Measurements from ENCODE around the gene CEP295NL. TPM values are rescaled to one million over a fixed set of nuclear protein-coding genes. Genes with fewer than 3 reads are reported as not detected.
"Not testable (repeated sequence)": the region's sequence is repeated elsewhere in the genome, so short reads cannot be mapped to it uniquely, and the experiment has no call there.

Gene CEP295NL, protein sequence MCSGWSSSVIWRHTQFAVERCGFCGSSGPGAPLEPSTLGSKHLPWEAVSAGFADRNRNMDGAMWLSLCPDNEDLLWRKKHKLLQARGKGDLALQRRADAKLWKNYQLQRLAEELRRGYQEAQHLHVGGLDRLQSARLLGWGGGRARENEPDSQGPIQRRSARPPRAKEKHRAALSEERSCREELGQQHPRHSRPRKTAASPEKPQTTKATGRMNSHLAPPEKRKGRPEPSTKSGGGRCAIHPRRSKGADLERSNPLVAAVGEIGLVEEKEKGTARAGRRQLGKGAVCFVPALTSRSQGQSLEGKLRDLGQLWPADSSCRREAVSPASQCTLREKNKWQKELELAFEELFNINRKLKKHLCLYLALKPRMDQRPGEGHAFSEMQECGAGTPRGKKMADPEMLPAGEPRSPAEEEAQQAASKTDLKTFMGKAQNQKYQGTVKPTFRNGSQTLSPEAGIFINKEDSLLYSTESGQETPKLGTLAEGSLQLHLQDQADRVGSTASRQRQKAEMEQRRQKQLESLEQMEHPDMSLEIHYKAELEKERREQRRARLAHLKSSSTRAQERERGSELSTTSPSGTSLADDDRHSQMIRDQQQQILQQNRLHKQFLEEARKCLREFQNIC
- total RNA-seq = not detected in 2 replicates

DNA sequence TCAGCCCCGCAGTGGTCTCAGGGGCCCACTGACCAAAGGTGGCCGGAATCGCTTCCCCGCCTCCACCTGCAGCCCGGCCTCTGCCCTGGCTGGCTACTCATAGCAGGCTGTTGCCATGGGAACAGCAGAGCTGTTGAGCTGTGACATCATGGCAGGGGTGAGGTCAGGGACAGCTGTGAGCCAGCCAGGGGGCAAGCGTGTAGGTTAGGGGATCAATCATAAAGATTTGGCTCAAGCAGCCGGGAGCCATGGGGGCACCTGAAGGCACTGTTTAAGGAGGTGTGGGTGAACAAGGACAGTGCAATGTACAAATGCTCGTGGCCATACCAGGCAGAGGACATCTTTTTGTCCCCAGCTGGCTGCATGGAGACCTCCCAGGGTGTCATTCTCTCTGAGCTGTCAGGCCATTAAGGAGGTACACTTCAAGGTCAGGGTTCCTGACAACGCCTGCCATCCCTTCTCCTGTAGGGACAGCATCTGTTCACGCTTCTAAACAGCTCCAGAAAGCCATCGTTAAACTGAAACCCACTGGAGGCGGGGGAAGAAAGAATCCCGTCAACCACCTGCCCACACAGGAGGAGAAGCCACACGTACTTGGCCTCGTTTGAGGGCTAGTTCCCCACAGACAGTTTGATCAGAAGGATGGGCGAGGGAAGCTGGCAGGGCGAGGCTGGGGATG is at the start of gene CEP295NL:
TSS of gene CEP295NL (minus strand) at position 101 of the 679 bp plus-strand sequence. CDS start 1,373 bp downstream, outside the sequence.
- intact Hi-C loops (cut with micrococcal nuclease) = no loop called here
- no peaks in the 10 kb centered on the region for H3K36me3 Mint-ChIP-seq (ENCODE audit: low read depth)
- no peaks in the 10 kb centered on the region for H3K9me3 Mint-ChIP-seq
- no peak within 1 kb of the TSS for H3K4me3 Mint-ChIP-seq (ENCODE audit: low read depth)
- H3K27ac Mint-ChIP-seq = peak within 1 kb of the TSS; percentile 0
- H3K27me3 Mint-ChIP-seq (ENCODE audit: low read depth) = no peaks in the 10 kb centered on the region
- DNase-seq (ENCODE audit: low spot score) = no peak
- peaks cover 10% of the 10 kb centered on the region for H3K4me1 Mint-ChIP-seq (ENCODE audit: low read depth)

DNA sequence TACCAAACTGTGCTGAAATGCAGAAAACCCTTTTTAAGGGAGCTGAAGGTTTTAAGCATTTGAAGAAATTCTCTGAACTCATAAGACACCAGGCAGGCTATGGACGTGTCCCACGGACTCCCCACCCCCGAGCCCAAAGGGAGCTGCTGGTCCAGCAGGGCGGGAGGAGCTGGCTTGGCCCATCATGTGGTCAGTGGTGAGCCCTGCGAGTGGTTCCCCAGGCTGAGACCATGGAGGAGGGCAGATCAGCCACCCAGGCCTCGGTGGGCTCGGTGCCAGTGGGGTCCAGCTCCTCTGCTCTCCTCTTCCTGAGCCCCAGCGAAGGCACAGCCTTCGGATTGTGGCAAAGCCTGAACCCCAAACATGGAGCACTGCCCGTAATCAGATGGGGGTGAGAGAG is 49.7 kb upstream of the CEP295NL start:
- intact Hi-C loops (cut with micrococcal nuclease) = no loop called here
- Mint-ChIP-seq H3K4me1 (ENCODE audit: low read depth) (no peaks in the 10 kb centered on the region), H3K27me3 (ENCODE audit: low read depth) (no peaks in the 10 kb centered on the region), H3K36me3 (ENCODE audit: low read depth) (no peaks in the 10 kb centered on the region), H3K27ac (no peak overlapping the region), H3K9me3 (peaks cover 17% of the 10 kb centered on the region), H3K4me3 (ENCODE audit: low read depth) (no peak overlapping the region)
- DNase-seq (ENCODE audit: low spot score) = no peak

- Mint-ChIP-seq H3K9me3 (peaks cover 17% of the 10 kb centered on the region), H3K27ac (no peak overlapping the region), H3K36me3 (ENCODE audit: low read depth) (no peaks in the 10 kb centered on the region), H3K4me3 (ENCODE audit: low read depth) (no peak overlapping the region), H3K27me3 (ENCODE audit: low read depth) (no peaks in the 10 kb centered on the region), H3K4me1 (ENCODE audit: low read depth) (no peaks in the 10 kb centered on the region)
- DNase-seq (ENCODE audit: low spot score) = no peak
- intact Hi-C loops (cut with micrococcal nuclease) = no loop called here
These were observed 49.1 kb upstream of the CEP295NL start for GRCh38 chr17:78951967-78952551.

DNA sequence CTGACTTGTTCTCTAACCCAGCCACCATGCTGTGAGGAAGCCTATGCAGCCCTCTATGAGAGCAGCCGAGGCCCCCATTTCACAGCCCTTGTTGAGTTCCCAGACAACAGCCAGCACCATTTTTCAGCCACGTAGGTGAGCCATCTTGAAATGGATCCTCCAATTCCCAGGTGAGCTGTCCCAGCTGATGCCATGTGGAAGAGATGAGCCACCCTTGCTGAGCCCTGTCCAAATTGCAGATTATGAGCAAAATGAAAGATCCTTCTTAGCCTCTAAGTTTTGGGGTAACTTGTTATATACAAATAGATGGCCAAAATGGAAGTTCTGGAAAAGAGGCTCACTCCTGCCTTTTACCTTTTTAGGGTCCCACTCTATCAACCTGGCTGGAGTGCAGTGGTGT is 47.9 kb upstream of the CEP295NL start:
- peaks cover 17% of the 10 kb centered on the region for H3K9me3 Mint-ChIP-seq
- H3K4me1 Mint-ChIP-seq (ENCODE audit: low read depth) = no peaks in the 10 kb centered on the region
- no peaks in the 10 kb centered on the region for H3K27me3 Mint-ChIP-seq (ENCODE audit: low read depth)
- H3K27ac Mint-ChIP-seq = no peak overlapping the region
- intact Hi-C loops (cut with micrococcal nuclease) = no loop called here
- DNase-seq (ENCODE audit: low spot score) = no peak
- no peak overlapping the region for H3K4me3 Mint-ChIP-seq (ENCODE audit: low read depth)
- H3K36me3 Mint-ChIP-seq (ENCODE audit: low read depth) = no peaks in the 10 kb centered on the region

- H3K9me3 Mint-ChIP-seq = peaks cover 17% of the 10 kb centered on the region
- no peak for DNase-seq (ENCODE audit: low spot score)
- no peaks in the 10 kb centered on the region for H3K4me1 Mint-ChIP-seq (ENCODE audit: low read depth)
- H3K27ac Mint-ChIP-seq = no peak overlapping the region
- no peak overlapping the region for H3K4me3 Mint-ChIP-seq (ENCODE audit: low read depth)
- intact Hi-C loops (cut with micrococcal nuclease) = no loop called here
- H3K36me3 Mint-ChIP-seq (ENCODE audit: low read depth) = no peaks in the 10 kb centered on the region
- H3K27me3 Mint-ChIP-seq (ENCODE audit: low read depth) = no peaks in the 10 kb centered on the region
These were observed 44.5 kb upstream of the CEP295NL start for GRCh38 chr17:78947235-78948149.

- Mint-ChIP-seq H3K4me3 (ENCODE audit: low read depth) (no peak overlapping the region), H3K27me3 (ENCODE audit: low read depth) (no peaks in the 10 kb centered on the region), H3K4me1 (ENCODE audit: low read depth) (no peaks in the 10 kb centered on the region)
These were observed 43.6 kb upstream of the CEP295NL start for GRCh38 chr17:78946631-78947030.

GRCh38 chr17:78946131-78946530 is 43.1 kb upstream of the CEP295NL start:
- no peak overlapping the region for H3K4me3 Mint-ChIP-seq (ENCODE audit: low read depth)
- no peak for DNase-seq (ENCODE audit: low spot score)
- H3K36me3 Mint-ChIP-seq (ENCODE audit: low read depth) = no peaks in the 10 kb centered on the region
- H3K9me3 Mint-ChIP-seq = peaks cover 14% of the 10 kb centered on the region
- intact Hi-C loops (cut with micrococcal nuclease) = no loop called here
- H3K4me1 Mint-ChIP-seq (ENCODE audit: low read depth) = no peaks in the 10 kb centered on the region
- H3K27ac Mint-ChIP-seq = no peak overlapping the region
- no peaks in the 10 kb centered on the region for H3K27me3 Mint-ChIP-seq (ENCODE audit: low read depth)

More at GRCh38 chr17:78946631-78947030, 43.6 kb upstream of the CEP295NL start:
- H3K9me3 Mint-ChIP-seq = peaks cover 17% of the 10 kb centered on the region
- no peak overlapping the region for H3K27ac Mint-ChIP-seq
- no peak for DNase-seq (ENCODE audit: low spot score)
- H3K36me3 Mint-ChIP-seq (ENCODE audit: low read depth) = no peaks in the 10 kb centered on the region
- intact Hi-C loops (cut with micrococcal nuclease) = no loop called here

- H3K9me3 Mint-ChIP-seq; H3K4me3 Mint-ChIP-seq (ENCODE audit: low read depth); H3K27me3 Mint-ChIP-seq (ENCODE audit: low read depth); H3K36me3 Mint-ChIP-seq (ENCODE audit: low read depth); H3K4me1 Mint-ChIP-seq (ENCODE audit: low read depth); DNase-seq (ENCODE audit: low spot score); intact Hi-C loops (cut with micrococcal nuclease); H3K27ac Mint-ChIP-seq: not testable (repeated sequence)
These were observed 42.5 kb upstream of the CEP295NL start for GRCh38 chr17:78945455-78945854.

DNA sequence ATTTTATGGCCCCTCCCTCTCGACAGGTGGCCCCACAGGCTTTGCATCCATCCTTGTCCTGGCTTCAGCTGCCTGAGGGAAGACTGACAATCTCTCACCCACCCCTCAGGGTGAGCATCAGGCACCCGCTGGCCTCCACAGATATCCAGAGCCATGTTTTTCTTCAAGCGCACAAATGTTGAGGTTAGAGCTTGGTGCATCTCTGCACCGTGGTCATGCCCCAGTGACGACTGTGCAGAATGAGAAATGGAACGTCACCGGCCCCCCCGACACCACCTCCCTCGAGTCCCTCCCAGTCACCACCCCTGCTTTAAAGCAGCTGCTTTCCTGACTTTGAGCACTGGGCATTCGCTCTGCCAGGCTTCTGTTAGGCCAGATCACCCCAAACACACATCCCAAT is 42.0 kb upstream of the CEP295NL start:
- no peak for DNase-seq (ENCODE audit: low spot score)
- intact Hi-C loops (cut with micrococcal nuclease) = no loop called here
- H3K27me3 Mint-ChIP-seq (ENCODE audit: low read depth) = no peaks in the 10 kb centered on the region
- H3K4me3 Mint-ChIP-seq (ENCODE audit: low read depth) = no peak overlapping the region
- peaks cover 2% of the 10 kb centered on the region for H3K9me3 Mint-ChIP-seq
- no peaks in the 10 kb centered on the region for H3K4me1 Mint-ChIP-seq (ENCODE audit: low read depth)
- H3K27ac Mint-ChIP-seq = no peak overlapping the region
- H3K36me3 Mint-ChIP-seq (ENCODE audit: low read depth) = no peaks in the 10 kb centered on the region

GRCh38 chr17:78944026-78944425 is 41.0 kb upstream of the CEP295NL start:
- Mint-ChIP-seq H3K27me3 (ENCODE audit: low read depth) (no peaks in the 10 kb centered on the region), H3K27ac (no peak overlapping the region), H3K4me1 (ENCODE audit: low read depth) (no peaks in the 10 kb centered on the region), H3K4me3 (ENCODE audit: low read depth) (no peak overlapping the region), H3K36me3 (ENCODE audit: low read depth) (no peaks in the 10 kb centered on the region), H3K9me3 (no peaks in the 10 kb centered on the region)
- intact Hi-C loops (cut with micrococcal nuclease) = no loop called here
- DNase-seq (ENCODE audit: low spot score) = no peak

DNA sequence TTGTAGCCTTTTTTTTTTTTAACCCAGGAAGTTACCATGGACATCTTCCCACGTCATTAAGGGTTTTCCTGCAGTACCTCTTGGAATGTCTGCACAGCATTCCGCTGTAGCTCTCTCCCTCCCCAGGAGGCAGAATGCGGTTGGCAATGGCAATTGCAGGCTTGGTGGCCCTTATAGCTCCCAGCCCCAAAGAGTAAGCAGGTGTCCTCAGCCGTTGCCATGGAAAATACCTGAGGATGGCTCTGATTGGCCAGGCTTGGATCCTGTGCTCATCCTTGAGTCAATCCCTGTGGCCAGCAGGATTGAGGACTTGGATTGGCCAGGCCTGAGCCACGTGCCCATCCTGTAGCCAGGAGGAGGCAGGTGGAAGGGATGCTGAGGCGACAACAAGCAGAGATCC is 37.7 kb upstream of the CEP295NL start:
- Mint-ChIP-seq H3K4me1 (ENCODE audit: low read depth) (no peaks in the 10 kb centered on the region), H3K4me3 (ENCODE audit: low read depth) (no peak overlapping the region), H3K36me3 (ENCODE audit: low read depth) (no peaks in the 10 kb centered on the region), H3K9me3 (no peaks in the 10 kb centered on the region), H3K27ac (no peak overlapping the region), H3K27me3 (ENCODE audit: low read depth) (peaks cover under 1% of the 10 kb centered on the region)
- no peak for DNase-seq (ENCODE audit: low spot score)
- intact Hi-C loops (cut with micrococcal nuclease) = no loop called here

- no peak overlapping the region for H3K4me3 Mint-ChIP-seq (ENCODE audit: low read depth)
- intact Hi-C loops (cut with micrococcal nuclease) = no loop called here
- H3K27me3 Mint-ChIP-seq (ENCODE audit: low read depth) = peaks cover 3% of the 10 kb centered on the region
- no peak overlapping the region for H3K27ac Mint-ChIP-seq
- H3K36me3 Mint-ChIP-seq (ENCODE audit: low read depth) = no peaks in the 10 kb centered on the region
- no peaks in the 10 kb centered on the region for H3K4me1 Mint-ChIP-seq (ENCODE audit: low read depth)
- DNase-seq (ENCODE audit: low spot score) = no peak
- no peaks in the 10 kb centered on the region for H3K9me3 Mint-ChIP-seq
These were observed 37.3 kb upstream of the CEP295NL start for GRCh38 chr17:78940258-78940657.

Data from activated T-helper 2 cell treated with anti-CD3 and anti-CD28 coated beads, Interferon-gamma antibody, Interleukin-2, Interleukin-4, amounts not matched to agents 10 μg/mL and 5 μg/mL and 100 μg/mL, durations not matched to agents 14 hours and 24 hours and 36 hours (primary cell).